Lower leg skin (tissue), 4 donors: ENCODE data around the gene CAMSAP2. TPM values are rescaled to one million over a fixed set of nuclear protein-coding genes. Genes with fewer than 3 reads are reported as not detected.
"Not testable (repeated sequence)": the region's sequence is repeated elsewhere in the genome, so short reads cannot be mapped to it uniquely, and the experiment has no call there.

Experiments used
- DNase-seq, 2 donors: peaks; one replicate each; pipeline ENCODE4 v3.0.0-alpha.2; 2019; ENCODE audit warnings: low spot score in 2 of 2
- H3K4me3 ChIP-seq: fragments of 200-600 bp; sonication (generic); 2 replicates; pipeline ENCODE4 v1.5.1; 2017; ENCODE audit warnings: mild to moderate bottlenecking, low read depth; ENCODE audit not compliant: poor library complexity, severe bottlenecking
- POLR2A ChIP-seq, 2 donors: fragments of 450-650 bp; IDR thresholded peaks; one replicate each; pipeline ENCODE4 v1.6.1; 2016 to 2017; ENCODE audit warnings: antibody characterized with exemption in 2 of 2, mild to moderate bottlenecking in 1 of 2, moderate library complexity in 1 of 2
- WGBS, 2 donors: methylation state at CpG; one replicate each; pipeline ENCODE4 v1.1.5; 2018; 5-methylcytosine and 5-hydroxymethylcytosine counted together
- intact Hi-C: fragments of 100-400 bp; cut with DNase I; formaldehyde crosslinking; loops from one replicate; pipeline ENCODE4 v1.15.0; 2023; ENCODE audit warnings: low total_unique reads
- total RNA-seq, 4 donors: library from RNA; depleted of rRNA; stranded (reverse); fragments of >200 nt; gene quantifications; one replicate each; pipeline ENCODE4 v1.1.0, GENCODE V29; 2016
- TF ChIP-seq, protein P1 (sequence below), 3 donors: fragments of 450-650 bp; IDR thresholded peaks; one replicate each; pipeline ENCODE4 v1.5.1; 2016; ENCODE audit warnings: antibody characterized with exemption in 3 of 3, mild to moderate bottlenecking in 3 of 3, moderate library complexity in 2 of 3

The CAMSAP2 gene
- total RNA-seq, 4 donors from 2014 or later: 22.5 to 41.3 (median 36.1) TPM

DNA sequence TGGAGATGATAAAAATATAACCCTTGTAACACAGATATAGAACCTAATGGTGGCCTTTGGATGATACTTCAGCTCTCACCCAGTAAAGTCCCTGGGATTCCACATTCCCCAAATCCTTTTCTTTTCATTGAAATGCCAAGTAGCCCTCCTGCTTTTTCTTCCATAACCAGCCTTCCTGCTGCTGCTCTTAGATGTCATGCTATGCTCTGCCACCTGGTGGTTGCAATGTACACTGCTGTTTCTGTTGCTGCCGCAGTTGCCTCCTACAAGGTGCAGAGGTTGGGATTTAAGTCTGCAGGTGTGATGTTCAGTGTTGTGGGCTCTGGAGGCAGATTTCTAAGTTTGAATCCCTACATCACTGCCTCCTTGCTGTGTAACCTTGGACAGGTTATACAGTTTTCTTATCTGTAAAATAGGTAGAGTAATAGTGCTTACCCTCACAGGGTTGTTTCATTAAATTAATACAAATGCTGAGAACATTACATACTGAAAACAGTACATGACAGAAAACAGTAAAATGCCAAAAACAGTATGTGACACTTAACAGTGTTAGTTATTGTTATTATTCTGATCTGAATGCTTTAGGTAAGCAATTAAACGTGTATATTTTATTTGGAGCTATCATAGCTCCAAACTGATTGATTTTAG lies 64.3 kb downstream of the CAMSAP2 start:
- DNase-seq: peak; percentile 77 to 93
- TF ChIP-seq POLR2A (IDR thresholded peaks at IDR 0.05): no peak
- TF ChIP-seq, protein P1, sequence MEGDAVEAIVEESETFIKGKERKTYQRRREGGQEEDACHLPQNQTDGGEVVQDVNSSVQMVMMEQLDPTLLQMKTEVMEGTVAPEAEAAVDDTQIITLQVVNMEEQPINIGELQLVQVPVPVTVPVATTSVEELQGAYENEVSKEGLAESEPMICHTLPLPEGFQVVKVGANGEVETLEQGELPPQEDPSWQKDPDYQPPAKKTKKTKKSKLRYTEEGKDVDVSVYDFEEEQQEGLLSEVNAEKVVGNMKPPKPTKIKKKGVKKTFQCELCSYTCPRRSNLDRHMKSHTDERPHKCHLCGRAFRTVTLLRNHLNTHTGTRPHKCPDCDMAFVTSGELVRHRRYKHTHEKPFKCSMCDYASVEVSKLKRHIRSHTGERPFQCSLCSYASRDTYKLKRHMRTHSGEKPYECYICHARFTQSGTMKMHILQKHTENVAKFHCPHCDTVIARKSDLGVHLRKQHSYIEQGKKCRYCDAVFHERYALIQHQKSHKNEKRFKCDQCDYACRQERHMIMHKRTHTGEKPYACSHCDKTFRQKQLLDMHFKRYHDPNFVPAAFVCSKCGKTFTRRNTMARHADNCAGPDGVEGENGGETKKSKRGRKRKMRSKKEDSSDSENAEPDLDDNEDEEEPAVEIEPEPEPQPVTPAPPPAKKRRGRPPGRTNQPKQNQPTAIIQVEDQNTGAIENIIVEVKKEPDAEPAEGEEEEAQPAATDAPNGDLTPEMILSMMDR (IDR thresholded peaks at IDR 0.05): peak in 1 of 3 donors; percentile 76
- 38 to 41% methylated on average over 2 of the region's 2 CpGs for WGBS, 2 donors
- no peak overlapping the region for H3K4me3 ChIP-seq
- intact Hi-C loops: loop anchor here (5.0 kb wide), 1 partner anchor 176 kb away; no protein-coding TSS in a partner anchor

DNA sequence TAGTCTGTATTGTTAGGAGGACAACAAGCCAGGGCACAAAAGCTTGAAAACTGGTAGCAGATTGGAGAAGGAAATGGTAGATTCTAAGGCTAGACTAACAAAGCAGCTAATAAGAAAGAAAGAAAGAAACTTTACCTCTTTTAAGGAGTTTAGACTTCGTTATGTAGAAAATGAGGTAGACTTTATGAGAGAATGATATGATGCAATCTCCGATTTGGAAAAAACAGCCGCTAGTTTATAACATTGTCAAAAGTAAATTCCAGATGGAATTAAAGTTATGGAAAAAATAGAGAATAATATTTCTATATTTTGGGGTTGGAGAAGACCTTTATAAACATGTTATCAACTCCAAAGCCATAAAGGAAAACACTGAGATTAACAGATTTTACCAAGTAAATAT lies 67.0 kb downstream of the CAMSAP2 start:
- 88 to 93% methylated on average over 3 of the region's 3 CpGs for WGBS, 2 donors
- TF ChIP-seq POLR2A (IDR thresholded peaks at IDR 0.05): no peak
- TF ChIP-seq, protein P1 (IDR thresholded peaks at IDR 0.05): no peak
- no peak overlapping the region for H3K4me3 ChIP-seq
- no peak for DNase-seq
- intact Hi-C loops: no loop called here

DNA sequence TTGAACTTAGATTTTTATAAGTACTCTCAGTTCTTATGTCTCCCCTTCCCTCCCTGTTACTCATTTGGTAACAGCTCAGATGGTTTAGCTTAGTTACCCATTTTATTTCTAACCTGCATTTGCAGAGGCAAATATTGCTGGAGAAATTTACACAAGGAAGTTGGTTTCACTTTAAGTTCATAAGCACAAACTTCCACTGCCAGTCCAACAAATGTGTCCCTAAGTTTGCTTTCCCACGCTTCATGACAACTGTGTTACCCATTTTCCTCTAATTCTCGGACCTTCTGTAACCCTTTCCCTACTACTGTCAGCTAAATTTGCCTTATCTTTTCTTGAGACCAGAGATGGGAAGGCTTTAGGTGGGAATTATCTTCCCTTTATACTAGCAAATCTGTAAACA lies 70.2 kb downstream of the CAMSAP2 start:
- 86 to 88% methylated on average over 2 of the region's 2 CpGs for WGBS, 2 donors
- no peak for DNase-seq
- intact Hi-C loops: no loop called here
- no peak for TF ChIP-seq POLR2A (IDR thresholded peaks at IDR 0.05)
- TF ChIP-seq, protein P1 (IDR thresholded peaks at IDR 0.05): no peak
- no peak overlapping the region for H3K4me3 ChIP-seq

DNA sequence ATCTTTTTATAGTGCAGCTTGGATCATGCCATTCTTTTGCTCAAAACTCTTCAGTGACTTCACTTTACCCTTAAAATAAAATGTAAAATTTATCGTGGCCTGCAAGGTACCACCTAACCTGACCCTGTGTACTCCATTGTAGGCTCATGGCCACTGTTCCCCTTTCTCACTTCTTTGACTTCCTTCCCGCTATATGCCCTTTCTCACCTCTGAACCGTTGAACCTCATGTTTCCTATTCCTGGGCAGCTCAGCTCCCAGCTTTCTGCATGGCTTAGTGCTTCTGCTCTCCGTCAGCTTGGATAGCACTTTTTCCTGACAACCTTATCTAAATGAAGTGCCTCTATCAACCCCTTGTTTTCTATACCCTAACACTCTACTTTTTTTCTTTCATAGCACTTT lies 73.0 kb downstream of the CAMSAP2 start:
- intact Hi-C loops: loop anchor here (5.0 kb wide), 1 partner anchor 189 kb away; the partner anchor contains the start of gene KIF14
- DNase-seq: no peak

DNA sequence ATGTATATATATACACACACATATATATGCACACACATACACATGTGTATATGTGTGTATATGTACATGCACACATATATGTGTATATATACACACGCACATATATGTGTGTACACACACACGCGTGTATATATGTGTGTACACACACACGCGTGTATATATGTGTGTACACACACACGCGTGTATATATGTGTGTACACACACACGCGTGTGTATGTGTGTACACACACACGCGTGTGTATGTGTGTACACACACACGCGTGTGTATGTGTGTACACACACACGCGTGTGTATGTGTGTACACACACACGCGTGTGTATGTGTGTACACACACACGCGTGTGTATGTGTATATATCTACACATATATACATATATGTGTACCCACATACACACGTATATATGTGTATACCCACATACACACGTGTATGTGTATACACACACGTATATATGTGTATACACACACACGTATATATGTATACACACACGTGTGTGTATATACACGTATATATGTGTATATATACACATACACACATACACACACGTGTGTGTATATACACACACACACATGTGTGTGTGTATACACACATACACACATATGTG lies 78.0 kb downstream of the CAMSAP2 start:
- intact Hi-C loops, DNase-seq, H3K4me3 ChIP-seq: not testable (repeated sequence)
- WGBS, 2 donors: 91 to 92% methylated on average over 20 to 23 of the region's 26 CpGs

More for the DNA sequence above, 73.0 kb downstream of the CAMSAP2 start:
- no peak overlapping the region for H3K4me3 ChIP-seq
- WGBS, 2 donors: 82% methylated on average over 4 of the region's 4 CpGs
- no peak for TF ChIP-seq POLR2A (IDR thresholded peaks at IDR 0.05)
- TF ChIP-seq, protein P1 (IDR thresholded peaks at IDR 0.05): no peak

DNA sequence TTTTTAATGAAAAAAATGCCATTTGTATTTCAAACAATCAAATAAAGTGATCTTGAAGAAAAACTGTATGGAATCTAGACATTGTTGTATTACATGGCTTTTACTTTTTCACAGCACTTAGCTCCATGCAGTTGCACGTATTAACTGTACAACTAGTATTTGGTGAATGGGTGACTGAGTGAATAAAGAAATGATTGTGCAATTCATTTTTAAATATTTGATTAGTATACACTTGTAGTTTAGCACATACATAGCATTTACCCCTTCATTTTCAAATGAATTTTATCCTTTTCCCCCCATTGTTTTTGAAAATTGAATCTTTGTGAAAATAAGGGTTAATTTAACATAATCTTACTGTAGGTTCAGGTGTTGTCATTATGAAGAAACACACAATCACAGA lies 79.6 kb downstream of the CAMSAP2 start:
- intact Hi-C loops: no loop called here
- H3K4me3 ChIP-seq: no peak overlapping the region
- TF ChIP-seq, protein P1 (IDR thresholded peaks at IDR 0.05): no peak
- no peak for TF ChIP-seq POLR2A (IDR thresholded peaks at IDR 0.05)
- 85 to 94% methylated on average over 1 of the region's 1 CpG for WGBS, 2 donors
- DNase-seq: no peak
